Aorta (tissue), 5 donors: ENCODE data around the gene ZNF319. TPM values are rescaled to one million over a fixed set of nuclear protein-coding genes. Genes with fewer than 3 reads are reported as not detected.

Source experiments
- ATAC-seq: fragments of 200-7000 bp; cut with Tn5 transposase; one replicate; pipeline ENCODE4 v1.9.1; 2022; ENCODE audit warnings: moderate library complexity; ENCODE audit not compliant: low FRiP score
- DNase-seq, 2 donors: peaks; one replicate each; pipeline ENCODE4 v3.0.0-alpha.2; 2020
- H3K27ac ChIP-seq, 2 donors: one replicate each; pipeline ENCODE4 v1.5.1; 2013; ENCODE audit warnings: low read length in 2 of 2, mild to moderate bottlenecking in 2 of 2, moderate library complexity in 2 of 2, control low read depth in 1 of 2, inconsistent platforms in 1 of 2, low read depth in 1 of 2
- H3K27me3 ChIP-seq, 2 donors: one replicate each; pipeline ENCODE4 v1.6.1; 2013; ENCODE audit warnings: control low read depth in 1 of 2, low read length in 1 of 2, mild to moderate bottlenecking in 1 of 2, moderate library complexity in 1 of 2; ENCODE audit not compliant: insufficient read depth in 2 of 2, control insufficient read depth in 1 of 2
- H3K36me3 ChIP-seq, 2 donors: one replicate each; pipeline ENCODE4 v1.6.1; 2013; ENCODE audit warnings: control low read depth in 1 of 2, low read length in 1 of 2, mild to moderate bottlenecking in 1 of 2; ENCODE audit not compliant: insufficient read depth in 2 of 2, control insufficient read depth in 1 of 2
- H3K4me1 ChIP-seq, 2 donors: one replicate each; pipeline ENCODE4 v1.6.1; 2013; ENCODE audit warnings: low read length in 2 of 2, control low read depth in 1 of 2, mild to moderate bottlenecking in 1 of 2, moderate library complexity in 1 of 2; ENCODE audit not compliant: insufficient read depth in 2 of 2, control insufficient read depth in 1 of 2
- H3K4me3 ChIP-seq, 2 donors: one replicate each; pipeline ENCODE4 v1.5.1; 2013; ENCODE audit warnings: low read length in 2 of 2, control low read depth in 1 of 2, mild to moderate bottlenecking in 1 of 2
- H3K9me3 ChIP-seq: one replicate; pipeline ENCODE4 v1.6.1; 2013; ENCODE audit warnings: mild to moderate bottlenecking, low read length; ENCODE audit not compliant: control insufficient read depth
- WGBS, 2 donors: extraction: QIAGEN DNeasy Blood & Tissue Kit; methylation state at CpG; one replicate each; pipeline ENCODE4 v1.1.7; 2013; 5-methylcytosine and 5-hydroxymethylcytosine counted together
- intact Hi-C, 2 donors: fragments of 100-400 bp; cut with DNase I; formaldehyde crosslinking; loops; one replicate each; pipeline versions ENCODE4 v1.14.2 to v1.15.0; 2022
- polyA plus RNA-seq, 2 donors: library from polyadenylated mRNA; stranded (reverse); fragments of 200-250 nt; gene quantifications; one replicate each; pipeline ENCODE4 v1.2.3, GENCODE V29; 2013
- total RNA-seq, 2 donors: library from RNA; stranded (reverse); fragmentation: NEBNext Ultra II Directional; extraction: Animal tissue kit (Norgen Biotek cat#: 25700); gene quantifications; one replicate each; pipeline ENCODE4 v1.2.1, GENCODE V29; 2021
- donor health status: healthy with polysubstance abuse.
- donor health status: Bipolar disorder and iron deficiency.
- donor health status: DM: no; HTN: no; CAD: no.
- donor health status: DM: no; HTN: no; CAD: no.
- donor health status: DM: yes; HTN: yes; CAD: no.

Gene ZNF319
- total and polyA plus RNA-seq, 4 donors: 1.6 to 10.6 (median 5.6) TPM

GRCh38 chr16:58044266-58045019 lies 44.0 kb upstream of the ZNF319 start:
- intact Hi-C loops: no loop called here
- H3K4me3 ChIP-seq: no peak overlapping the region
- H3K4me1 ChIP-seq: no peaks in the 10 kb centered on the region
- WGBS, 2 donors: 92 to 93% methylated on average over 9 of the region's 9 CpGs
- H3K9me3 ChIP-seq: no peaks in the 10 kb centered on the region
- H3K27me3 ChIP-seq: no peaks in the 10 kb centered on the region
- H3K36me3 ChIP-seq: no peaks in the 10 kb centered on the region
- no peak overlapping the region for H3K27ac ChIP-seq
- no peak for DNase-seq
- ATAC-seq: no peak

- H3K9me3 ChIP-seq: no peaks in the 10 kb centered on the region
- intact Hi-C loops: loop anchor here in 1 of 2 donors (2.0 kb wide), 1 partner anchor 61 kb away; no protein-coding TSS in a partner anchor
- no peaks in the 10 kb centered on the region for H3K4me1 ChIP-seq
- H3K4me3 ChIP-seq: no peak overlapping the region
- ATAC-seq (no peak), DNase-seq (no peak)
- 92 to 93% methylated on average over 6 to 7 of the region's 7 CpGs for WGBS, 2 donors
- H3K27ac ChIP-seq: no peak overlapping the region
- no peaks in the 10 kb centered on the region for H3K36me3 ChIP-seq
- H3K27me3 ChIP-seq: no peaks in the 10 kb centered on the region
These were observed 43.2 kb upstream of the ZNF319 start for GRCh38 chr16:58043571-58044155.

GRCh38 chr16:58042886-58043515 lies 42.5 kb upstream of the ZNF319 start:
- Histone ChIP-seq H3K4me1 (no peaks in the 10 kb centered on the region), H3K36me3 (no peaks in the 10 kb centered on the region), H3K27ac (no peak overlapping the region), H3K4me3 (no peak overlapping the region), H3K9me3 (no peaks in the 10 kb centered on the region), H3K27me3 (no peaks in the 10 kb centered on the region)
- WGBS, 2 donors: 96 to 98% methylated on average over 16 of the region's 16 CpGs
- DNase-seq: no peak
- intact Hi-C loops: loop anchor here in 1 of 2 donors (2.0 kb wide), 1 partner anchor 62 kb away; no protein-coding TSS in a partner anchor
- ATAC-seq: no peak

GRCh38 chr16:58042001-58042885 lies 41.8 kb upstream of the ZNF319 start:
- no peak for ATAC-seq
- no peak for DNase-seq
- Histone ChIP-seq H3K27ac (no peak overlapping the region), H3K27me3 (no peaks in the 10 kb centered on the region), H3K9me3 (no peaks in the 10 kb centered on the region), H3K4me1 (no peaks in the 10 kb centered on the region), H3K36me3 (no peaks in the 10 kb centered on the region), H3K4me3 (no peak overlapping the region)
- 94 to 96% methylated on average over 22 of the region's 22 CpGs for WGBS, 2 donors
- intact Hi-C loops: loop anchor here in 1 of 2 donors (2.0 kb wide), 1 partner anchor 63 kb away; no protein-coding TSS in a partner anchor

GRCh38 chr16:58041628-58041955 lies 41.1 kb upstream of the ZNF319 start:
- no peaks in the 10 kb centered on the region for H3K9me3 ChIP-seq
- no peaks in the 10 kb centered on the region for H3K4me1 ChIP-seq
- intact Hi-C loops: no loop called here
- ATAC-seq (no peak), DNase-seq (no peak)
- no peaks in the 10 kb centered on the region for H3K36me3 ChIP-seq
- 96 to 99% methylated on average over 15 to 18 of the region's 18 CpGs for WGBS, 2 donors
- H3K4me3 ChIP-seq: no peak overlapping the region
- no peaks in the 10 kb centered on the region for H3K27me3 ChIP-seq
- no peak overlapping the region for H3K27ac ChIP-seq

GRCh38 chr16:58040945-58041627 lies 40.6 kb upstream of the ZNF319 start:
- H3K4me1 ChIP-seq: no peaks in the 10 kb centered on the region
- no peak overlapping the region for H3K4me3 ChIP-seq
- no peak for ATAC-seq
- no peak overlapping the region for H3K27ac ChIP-seq
- WGBS, 2 donors: 85 to 87% methylated on average over 14 of the region's 14 CpGs
- H3K36me3 ChIP-seq: no peaks in the 10 kb centered on the region
- H3K9me3 ChIP-seq: no peaks in the 10 kb centered on the region
- no peak for DNase-seq
- intact Hi-C loops: no loop called here
- H3K27me3 ChIP-seq: no peaks in the 10 kb centered on the region

- intact Hi-C loops: no loop called here
- Histone ChIP-seq H3K4me1 (no peaks in the 10 kb centered on the region), H3K36me3 (no peaks in the 10 kb centered on the region), H3K4me3 (no peak overlapping the region), H3K27me3 (no peaks in the 10 kb centered on the region), H3K27ac (no peak overlapping the region), H3K9me3 (no peaks in the 10 kb centered on the region)
- WGBS, 2 donors: 97 to 98% methylated on average over 12 of the region's 12 CpGs
- no peak for DNase-seq
- ATAC-seq: no peak
These were observed 40.0 kb upstream of the ZNF319 start for GRCh38 chr16:58040496-58040846.

- Histone ChIP-seq H3K36me3 (no peaks in the 10 kb centered on the region), H3K27me3 (no peaks in the 10 kb centered on the region), H3K4me1 (no peaks in the 10 kb centered on the region), H3K27ac (no peak overlapping the region), H3K9me3 (no peaks in the 10 kb centered on the region), H3K4me3 (no peak overlapping the region)
- DNase-seq (no peak), ATAC-seq (no peak)
- intact Hi-C loops: no loop called here
- WGBS, 2 donors: 95 to 96% methylated on average over 26 of the region's 26 CpGs
These were observed 39.5 kb upstream of the ZNF319 start for GRCh38 chr16:58039829-58040495.
